Neuron (in vitro differentiated cells): ENCODE data around the gene SLX9.

Experiments used
- H2AFZ ChIP-seq: one replicate; pipeline ENCODE4 v1.6.1; 2013; ENCODE audit warnings: low read depth, mild to moderate bottlenecking, inconsistent platforms, low read length, moderate library complexity
- H3K27me3 ChIP-seq: one replicate; pipeline ENCODE4 v1.6.1; 2013; ENCODE audit warnings: low read length; ENCODE audit not compliant: insufficient read depth
- H3K36me3 ChIP-seq: one replicate; pipeline ENCODE4 v1.6.1; 2013; ENCODE audit warnings: low read length; ENCODE audit not compliant: insufficient read depth
- H3K4me1 ChIP-seq: one replicate; pipeline ENCODE4 v1.6.1; 2013; ENCODE audit warnings: low read length; ENCODE audit not compliant: insufficient read depth
- H3K4me3 ChIP-seq: 2 replicates; pipeline ENCODE4 v1.5.1; 2013; ENCODE audit warnings: mild to moderate bottlenecking, low read length, moderate library complexity
- H3K9me3 ChIP-seq: one replicate; pipeline ENCODE4 v1.6.1; 2013; ENCODE audit warnings: low read length

Gene SLX9

DNA sequence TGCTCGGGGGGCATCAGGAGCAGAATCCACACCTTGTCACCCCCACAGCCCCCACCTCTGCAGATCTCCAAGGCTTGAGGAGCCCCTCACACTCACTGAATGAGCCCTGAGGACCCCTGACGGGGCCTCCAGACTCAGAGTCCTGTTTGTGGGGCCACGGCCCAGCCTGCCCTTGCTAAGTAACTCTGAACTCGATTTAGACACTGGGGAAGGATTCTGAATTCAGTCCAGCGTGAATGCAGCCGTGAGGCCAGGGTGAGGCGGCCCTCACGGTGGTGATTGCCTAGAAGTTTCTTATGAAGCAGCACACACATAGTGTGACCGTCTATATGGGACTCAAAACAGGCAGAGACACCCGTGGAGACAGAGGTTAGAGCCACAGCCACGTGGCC, 75.6 kb downstream of the SLX9 start:
- Histone ChIP-seq H3K27me3 (peaks cover 38% of the 10 kb centered on the region), H3K9me3 (peaks cover 4% of the 10 kb centered on the region), H2AFZ (no peak overlapping the region), H3K4me3 (no peak overlapping the region), H3K36me3 (no peaks in the 10 kb centered on the region), H3K4me1 (peaks cover 23% of the 10 kb centered on the region)

DNA sequence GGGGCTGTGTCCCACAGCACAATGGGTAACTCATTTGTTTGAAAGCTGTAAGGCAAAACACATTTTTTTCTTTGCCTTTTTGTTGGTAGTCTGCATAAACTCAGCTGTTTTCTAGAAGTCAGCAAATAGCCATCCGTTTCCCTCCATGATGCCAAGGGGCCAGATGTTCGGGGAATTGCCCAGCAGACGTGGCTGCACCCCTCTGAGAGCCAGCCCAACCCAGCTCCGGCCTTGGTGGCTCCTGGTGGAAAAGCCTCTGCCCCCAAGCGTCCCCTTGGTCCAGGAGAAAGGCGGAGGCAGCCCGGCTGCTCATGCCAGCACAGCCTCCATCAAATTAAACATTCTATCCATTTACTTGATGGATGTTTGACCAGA, 76.2 kb downstream of the SLX9 start:
- Histone ChIP-seq H3K27me3 (peaks cover 40% of the 10 kb centered on the region), H3K4me1 (peaks cover 21% of the 10 kb centered on the region), H2AFZ (no peak overlapping the region), H3K36me3 (no peaks in the 10 kb centered on the region), H3K4me3 (no peak overlapping the region), H3K9me3 (peaks cover 4% of the 10 kb centered on the region)

DNA sequence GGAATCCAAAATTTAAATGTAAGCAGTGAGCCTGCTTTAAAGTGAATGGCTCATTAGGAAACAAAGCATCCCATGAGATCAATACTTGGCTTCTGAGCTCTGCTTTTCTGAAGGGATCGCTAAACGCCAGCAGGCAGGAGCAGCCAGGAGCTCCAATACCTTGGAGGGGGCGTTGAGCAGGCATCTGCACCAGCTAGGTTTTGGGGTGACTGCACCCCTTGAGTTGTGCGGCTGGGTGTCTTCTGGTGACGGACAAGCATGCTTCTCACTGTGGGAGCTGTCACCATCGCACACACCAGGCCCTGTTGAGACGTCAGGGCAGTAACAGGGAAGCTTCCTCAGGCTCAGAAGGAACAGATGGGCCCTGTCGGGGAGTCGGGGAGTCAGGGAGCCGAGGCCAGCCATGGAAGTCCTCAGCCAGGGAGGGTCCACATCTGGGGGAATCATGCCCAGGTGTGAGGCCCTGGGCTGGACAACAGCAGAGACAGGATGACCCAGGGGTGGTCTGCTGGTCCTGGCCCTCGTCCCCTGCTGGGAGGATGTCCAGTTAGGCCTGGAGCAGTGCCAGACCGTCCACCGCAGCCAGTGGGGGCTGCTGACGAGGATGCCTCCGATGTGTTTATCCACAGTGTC, 76.7 kb downstream of the SLX9 start:
- no peak overlapping the region for H3K4me3 ChIP-seq
- peaks cover 41% of the 10 kb centered on the region for H3K27me3 ChIP-seq
- peaks cover 22% of the 10 kb centered on the region for H3K4me1 ChIP-seq
- H2AFZ ChIP-seq, result no peak overlapping the region
- H3K9me3 ChIP-seq, result peaks cover 4% of the 10 kb centered on the region
- no peaks in the 10 kb centered on the region for H3K36me3 ChIP-seq

DNA sequence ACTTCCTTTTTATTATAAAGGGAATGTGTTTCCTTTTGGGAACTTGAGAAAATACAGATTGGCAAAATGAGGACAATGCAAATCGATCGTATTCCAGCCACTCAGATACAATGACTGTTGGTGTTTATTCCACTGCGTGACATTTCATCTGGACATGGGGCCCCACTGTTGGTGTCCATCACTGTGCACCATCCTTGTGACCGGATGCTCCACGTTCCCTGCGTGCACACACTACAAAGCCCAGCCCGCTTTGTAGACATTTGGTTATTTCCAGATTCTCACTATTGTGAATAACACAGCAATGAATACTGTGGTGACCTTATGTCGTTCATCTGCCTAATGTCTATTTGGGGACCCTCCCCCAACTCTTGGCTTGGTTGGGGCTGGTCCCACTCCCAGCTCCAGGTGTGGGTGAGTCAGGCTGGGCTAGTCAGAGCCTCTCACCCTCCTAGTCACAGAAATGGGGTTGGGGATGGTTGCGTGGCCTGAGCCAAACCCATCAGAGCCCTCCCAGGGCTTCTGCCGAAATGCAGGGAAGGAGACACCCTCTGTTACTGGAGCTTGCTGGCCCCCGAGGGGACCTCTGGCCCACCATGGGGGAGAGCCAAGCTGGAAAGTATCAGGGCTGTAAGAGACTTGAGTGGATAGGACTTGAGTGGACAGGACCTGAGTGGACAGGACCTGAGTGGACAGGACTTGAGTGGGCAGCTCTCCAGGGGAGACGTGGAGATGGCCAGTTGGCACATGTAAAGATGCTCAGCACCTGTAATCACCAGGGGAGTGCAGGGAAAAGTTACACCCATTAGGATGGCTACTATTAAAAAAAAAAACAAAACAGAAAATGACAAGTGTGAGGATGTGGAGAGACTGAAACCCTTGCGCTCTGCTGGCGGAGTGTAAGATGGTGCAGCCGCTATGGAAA, 77.5 kb downstream of the SLX9 start:
- peaks cover 4% of the 10 kb centered on the region for H3K9me3 ChIP-seq
- peaks cover 22% of the 10 kb centered on the region for H3K4me1 ChIP-seq
- no peaks in the 10 kb centered on the region for H3K36me3 ChIP-seq
- H2AFZ ChIP-seq, result no peak overlapping the region
- H3K27me3 ChIP-seq, result peaks cover 43% of the 10 kb centered on the region
- no peak overlapping the region for H3K4me3 ChIP-seq

DNA sequence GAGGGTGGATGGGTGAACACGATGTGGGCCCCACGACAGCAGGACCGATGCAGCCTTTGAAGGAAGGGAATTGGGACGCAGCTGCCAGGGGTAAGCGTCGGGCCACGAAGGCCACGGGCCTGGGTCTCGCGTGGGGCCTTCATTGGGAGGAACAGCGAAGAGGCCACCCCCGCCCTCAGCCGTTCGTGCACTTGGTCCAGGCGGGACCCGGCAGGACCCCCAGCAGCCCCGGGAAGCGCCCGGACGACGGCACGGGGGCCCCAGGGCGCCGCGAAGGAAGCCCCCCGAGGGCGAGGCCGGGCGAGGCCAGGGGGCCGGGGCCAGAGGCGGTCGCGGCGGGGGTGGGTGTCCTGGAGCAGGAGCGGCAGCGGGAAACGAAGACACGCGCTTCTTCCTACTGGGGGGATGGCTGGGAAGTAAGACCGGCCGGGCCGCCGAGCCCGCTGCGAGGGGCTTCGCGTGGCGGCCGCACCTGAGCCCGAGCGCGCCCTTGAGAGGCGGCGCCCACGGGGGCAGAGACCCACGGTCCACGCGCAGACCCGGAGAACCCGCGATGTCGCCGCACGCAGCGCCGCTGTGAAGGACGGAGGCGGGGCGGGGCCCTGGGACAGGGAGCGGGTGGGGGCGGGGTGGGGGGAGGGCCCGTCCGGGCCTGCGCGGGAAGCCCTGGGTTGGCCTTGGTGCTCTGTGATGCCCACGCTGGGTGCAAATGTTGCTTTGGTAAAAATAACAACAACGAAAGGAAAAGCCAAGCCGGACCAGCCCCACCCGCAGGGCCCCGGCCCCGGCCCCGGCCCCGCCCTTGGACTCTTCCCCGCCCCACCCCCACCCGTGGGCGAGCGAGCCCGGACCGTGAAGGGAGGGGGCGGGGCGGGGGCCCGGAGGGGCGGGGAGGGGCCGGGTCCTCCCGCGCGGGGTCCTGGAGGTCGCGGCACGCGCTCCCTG, 78.6 kb downstream of the SLX9 start:
- Histone ChIP-seq H3K36me3 (no peaks in the 10 kb centered on the region), H3K4me1 (peaks cover 20% of the 10 kb centered on the region), H3K4me3 (no peak overlapping the region), H2AFZ (no peak overlapping the region), H3K9me3 (peaks cover 7% of the 10 kb centered on the region), H3K27me3 (peaks cover 48% of the 10 kb centered on the region)

DNA sequence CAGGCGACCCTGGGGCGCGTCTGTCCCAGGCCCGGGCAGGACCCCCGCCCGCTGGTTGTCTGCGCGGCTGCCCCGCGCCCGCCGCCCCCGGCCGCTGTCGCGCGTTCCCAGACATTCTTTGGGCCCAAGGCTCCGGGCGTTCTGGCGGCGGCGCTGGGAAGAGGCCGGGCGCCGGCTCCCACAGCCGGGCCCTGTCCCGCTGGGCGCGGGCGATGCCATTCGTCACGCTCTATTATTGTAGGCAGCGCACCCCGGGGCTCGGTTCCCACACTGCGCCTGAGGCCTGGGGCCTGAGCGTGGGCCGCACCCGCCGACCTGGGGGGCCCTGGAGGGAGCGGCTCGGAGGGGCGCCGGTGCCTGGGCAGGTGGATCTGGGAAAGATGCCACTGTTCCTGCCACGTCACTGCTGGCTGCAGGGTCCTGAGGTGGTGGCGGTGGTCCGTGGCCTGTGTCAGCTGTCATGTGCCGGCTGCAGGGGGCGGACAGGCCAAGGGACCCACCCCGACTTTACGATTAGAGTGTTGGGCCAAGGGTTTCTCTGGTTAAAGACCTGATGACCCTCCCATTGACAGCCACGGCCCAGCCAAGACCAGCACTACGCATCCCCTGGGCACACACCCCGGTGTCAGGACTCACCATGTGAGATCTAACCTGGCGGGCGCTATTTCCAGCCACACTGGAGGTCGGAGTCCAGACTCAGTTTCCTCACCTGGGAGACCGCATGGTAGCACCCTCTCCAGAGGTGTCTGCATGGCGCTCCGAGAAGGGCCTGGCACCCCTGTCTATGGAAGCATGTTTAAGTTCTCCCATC, 79.5 kb downstream of the SLX9 start:
- peaks cover 48% of the 10 kb centered on the region for H3K27me3 ChIP-seq
- no peaks in the 10 kb centered on the region for H3K36me3 ChIP-seq
- peaks cover 20% of the 10 kb centered on the region for H3K4me1 ChIP-seq
- peaks cover 7% of the 10 kb centered on the region for H3K9me3 ChIP-seq
- H3K4me3 ChIP-seq, result no peak overlapping the region
- no peak overlapping the region for H2AFZ ChIP-seq

DNA sequence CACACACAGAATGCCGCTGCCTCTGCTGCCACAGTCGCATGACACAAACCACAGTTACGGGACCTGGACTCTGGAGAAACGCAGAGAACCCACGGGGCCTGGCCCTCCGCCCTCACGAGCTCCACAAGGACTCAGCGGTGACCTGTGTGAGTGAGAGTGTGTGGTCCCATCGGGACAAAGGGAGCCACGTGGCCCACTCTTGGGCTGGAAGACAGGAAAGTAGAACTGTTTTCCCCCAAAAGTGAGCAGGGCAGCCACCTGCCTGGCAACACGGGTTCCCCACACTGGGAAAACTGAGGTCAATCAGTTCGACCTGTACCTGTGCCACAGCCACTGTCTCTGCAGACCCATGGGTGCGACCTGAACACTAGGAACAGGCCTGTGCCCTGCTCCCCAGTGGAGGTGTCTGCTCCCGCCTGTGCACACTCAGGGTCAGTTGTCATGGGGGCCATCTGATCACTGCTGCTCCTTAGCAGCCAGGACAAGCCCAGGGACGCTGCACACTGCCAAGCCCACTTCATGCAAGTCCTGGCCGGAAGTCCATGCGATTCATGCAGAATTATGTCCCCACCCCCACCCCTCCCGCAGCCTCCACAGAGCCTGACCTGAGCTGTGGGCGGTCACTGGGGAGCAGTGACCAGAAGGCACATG, 80.2 kb downstream of the SLX9 start:
- peaks cover 48% of the 10 kb centered on the region for H3K27me3 ChIP-seq
- no peak overlapping the region for H3K4me3 ChIP-seq
- H3K4me1 ChIP-seq, result peaks cover 20% of the 10 kb centered on the region
- H3K9me3 ChIP-seq, result peaks cover 7% of the 10 kb centered on the region
- no peak overlapping the region for H2AFZ ChIP-seq
- H3K36me3 ChIP-seq, result no peaks in the 10 kb centered on the region

DNA sequence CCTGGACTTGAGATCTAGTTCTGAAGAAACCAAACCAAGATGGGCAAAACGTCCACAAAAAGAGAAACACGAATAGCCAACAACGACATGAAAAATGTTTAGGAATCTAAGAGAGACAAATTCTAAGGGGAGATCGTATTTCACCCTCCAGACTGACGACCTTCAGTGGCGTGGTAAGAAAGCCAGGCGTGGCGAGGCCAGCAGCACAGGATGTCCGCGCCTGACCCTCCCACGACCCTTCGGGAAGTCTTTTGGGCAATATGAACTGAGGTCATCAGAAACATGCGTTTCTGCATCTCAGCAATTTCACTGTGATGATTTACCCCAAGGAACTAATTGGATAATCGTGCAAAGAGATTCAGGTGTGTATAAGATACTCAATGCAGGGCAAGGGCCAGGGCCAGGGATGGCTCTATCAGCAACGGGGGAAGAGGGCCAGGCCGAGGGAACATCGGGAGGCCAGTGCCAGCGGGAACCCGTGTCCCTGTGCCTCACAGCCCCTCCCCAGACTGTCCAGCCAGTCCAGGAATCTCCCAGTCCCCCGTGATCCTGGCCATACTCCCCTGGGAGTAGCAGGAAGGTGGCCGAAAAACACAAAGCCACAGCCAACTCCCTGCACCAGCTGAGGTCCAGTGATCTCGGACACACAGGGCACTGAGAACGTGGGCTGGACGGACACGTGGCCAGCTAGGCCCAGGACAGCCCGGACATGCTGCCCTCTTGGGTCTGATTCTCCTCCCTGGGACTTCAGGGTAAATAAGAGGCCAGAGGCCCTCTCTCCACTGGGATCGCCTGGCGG, 81.0 kb downstream of the SLX9 start:
- H3K36me3 ChIP-seq, result no peaks in the 10 kb centered on the region
- no peak overlapping the region for H3K4me3 ChIP-seq
- H2AFZ ChIP-seq, result no peak overlapping the region
- H3K4me1 ChIP-seq, result peaks cover 20% of the 10 kb centered on the region
- peaks cover 7% of the 10 kb centered on the region for H3K9me3 ChIP-seq
- peaks cover 44% of the 10 kb centered on the region for H3K27me3 ChIP-seq

DNA sequence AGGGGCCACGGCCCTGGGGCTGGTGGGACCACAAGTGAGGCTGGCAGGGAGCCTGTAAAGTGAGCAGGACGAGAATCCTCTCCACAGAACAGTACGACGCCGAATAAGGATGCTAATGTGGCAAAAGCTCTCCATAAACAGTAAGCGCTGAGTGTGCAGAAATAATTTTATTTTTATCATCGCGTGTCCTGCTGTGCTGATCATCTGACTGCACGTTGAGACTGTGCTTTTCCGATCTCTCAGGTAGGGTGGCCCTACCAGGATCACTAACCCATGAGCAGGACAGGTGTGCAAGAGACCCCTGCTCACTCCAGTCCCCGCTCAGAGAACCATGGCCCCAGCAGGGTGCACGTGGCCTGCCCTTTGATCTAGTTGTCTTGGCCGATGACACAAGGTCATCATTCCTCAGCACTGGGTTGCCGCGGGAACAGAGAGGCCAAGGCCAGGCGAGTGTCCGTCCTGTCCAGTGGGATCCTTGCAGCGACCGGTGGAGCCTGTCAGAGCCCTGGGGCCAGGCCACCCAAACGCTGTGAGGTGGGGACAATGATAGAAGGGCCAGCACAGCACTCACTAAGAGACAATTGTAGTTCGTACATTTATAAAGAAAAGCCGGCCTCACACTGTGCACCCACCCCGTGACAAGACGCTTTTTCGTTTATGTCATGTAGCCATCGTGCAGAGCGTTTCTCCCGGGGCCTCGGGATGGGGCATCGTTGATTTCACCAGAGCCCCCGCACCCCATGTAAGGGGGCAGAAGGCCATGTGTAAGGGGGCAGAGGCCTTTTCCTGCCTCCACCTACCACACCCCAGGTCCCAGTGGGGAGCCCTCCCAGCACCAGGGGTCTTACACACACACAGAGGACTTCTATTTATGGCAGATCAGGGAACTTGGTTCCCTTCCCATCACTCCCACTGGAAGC, 81.9 kb downstream of the SLX9 start:
- peaks cover 35% of the 10 kb centered on the region for H3K27me3 ChIP-seq
- H3K4me3 ChIP-seq, result no peak overlapping the region
- peaks cover 7% of the 10 kb centered on the region for H3K9me3 ChIP-seq
- H3K36me3 ChIP-seq, result no peaks in the 10 kb centered on the region
- H2AFZ ChIP-seq, result no peak overlapping the region
- H3K4me1 ChIP-seq, result peaks cover 20% of the 10 kb centered on the region

DNA sequence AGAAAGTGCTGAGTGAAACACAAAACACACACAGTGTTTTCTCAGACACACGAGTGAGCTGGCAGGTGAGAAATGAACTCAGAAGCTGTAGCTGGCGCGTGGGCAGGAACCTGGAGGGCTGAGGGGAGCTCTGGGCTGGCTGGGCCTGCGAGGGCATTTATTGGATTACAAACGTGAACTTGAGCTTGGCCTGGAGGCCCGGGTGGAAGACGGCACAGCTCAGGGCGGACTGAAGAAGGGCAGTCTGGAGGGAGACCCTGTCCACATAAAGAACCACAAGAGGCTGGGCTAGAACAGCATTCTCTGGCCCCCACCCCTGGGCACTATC, 82.5 kb downstream of the SLX9 start:
- peaks cover 20% of the 10 kb centered on the region for H3K4me1 ChIP-seq
- no peaks in the 10 kb centered on the region for H3K36me3 ChIP-seq
- H3K27me3 ChIP-seq, result peaks cover 29% of the 10 kb centered on the region
- peaks cover 7% of the 10 kb centered on the region for H3K9me3 ChIP-seq
- H3K4me3 ChIP-seq, result no peak overlapping the region
- H2AFZ ChIP-seq, result no peak overlapping the region

DNA sequence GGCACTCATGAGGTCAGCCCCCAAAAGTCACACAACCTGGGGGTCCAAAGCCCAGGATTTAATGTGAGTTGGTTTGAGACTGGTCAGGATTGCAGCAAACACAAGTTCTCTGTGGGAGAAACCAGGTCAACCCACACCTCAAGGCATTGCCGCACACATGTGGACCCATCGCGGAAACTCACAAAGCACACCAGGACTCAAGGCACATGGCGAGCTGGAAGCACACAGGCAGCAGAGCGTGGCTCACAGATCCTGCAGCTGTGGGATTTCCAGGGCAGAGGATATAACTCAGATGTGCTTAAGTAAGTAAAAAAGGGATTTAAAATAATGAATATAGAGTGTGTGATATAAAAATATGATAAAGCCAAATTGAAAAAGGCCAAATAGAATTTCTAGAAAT, 82.9 kb downstream of the SLX9 start:
- Histone ChIP-seq H2AFZ (no peak overlapping the region), H3K4me3 (no peak overlapping the region), H3K36me3 (no peaks in the 10 kb centered on the region), H3K9me3 (peaks cover 7% of the 10 kb centered on the region), H3K27me3 (peaks cover 25% of the 10 kb centered on the region), H3K4me1 (peaks cover 20% of the 10 kb centered on the region)
